Calu3 (cell line): Measurements from ENCODE around the gene AGPAT3. TPM values are rescaled to one million over a fixed set of nuclear protein-coding genes. Genes with fewer than 3 reads are reported as not detected.

Experiments used
- BruUV-seq: library from RNA; stranded (reverse); fragments of 400-500 nt; replicated peaks from 2 replicates; lab custom pipeline; 2021; lab: Mats Ljungman, UMichigan
- CTCF ChIA-PET: fragments of 300-600 bp; sonication (Branson Sonifier 250); formaldehyde crosslinking; loops from one replicate; lab custom pipeline; 2022; ENCODE audit warnings: antibody characterized with exemption; lab: Charles Lee
- DNase-seq: peaks from one replicate; pipeline ENCODE4 v3.0.0; 2022
- H3K27ac Mint-ChIP-seq: one replicate; pipeline ENCODE4 v1.8.0; 2022; ENCODE audit warnings: mixed read lengths; ENCODE audit not compliant: unreplicated experiment
- H3K27me3 Mint-ChIP-seq: one replicate; pipeline ENCODE4 v1.8.0; 2022; ENCODE audit warnings: mixed read lengths; ENCODE audit not compliant: unreplicated experiment
- H3K36me3 Mint-ChIP-seq: one replicate; pipeline ENCODE4 v1.8.0; 2022; ENCODE audit warnings: mild to moderate bottlenecking, moderate library complexity, mixed read lengths; ENCODE audit not compliant: insufficient read depth, unreplicated experiment
- H3K4me1 Mint-ChIP-seq: one replicate; pipeline ENCODE4 v1.8.0; 2022; ENCODE audit warnings: mild to moderate bottlenecking, low read depth, mixed read lengths; ENCODE audit not compliant: unreplicated experiment
- H3K4me3 Mint-ChIP-seq: one replicate; pipeline ENCODE4 v1.8.0; 2022; ENCODE audit warnings: mild to moderate bottlenecking, low read depth, moderate library complexity, mixed read lengths; ENCODE audit not compliant: unreplicated experiment
- H3K9me3 Mint-ChIP-seq: one replicate; pipeline ENCODE4 v1.8.0; 2022; ENCODE audit warnings: low read depth, mixed read lengths; ENCODE audit not compliant: unreplicated experiment
- intact Hi-C: fragments of 100-400 bp; cut with micrococcal nuclease; formaldehyde crosslinking; loops from one replicate; pipeline ENCODE4 v1.10.0; 2022; ENCODE audit not compliant: unreplicated experiment
- total RNA-seq: library from RNA; stranded (reverse); gene quantifications from 2 replicates; pipeline ENCODE4 v1.2.3, GENCODE V29; 2022
- TF ChIP-seq, protein P1 (sequence below): fragments of 200-600 bp; IDR thresholded peaks from one replicate; pipeline ENCODE4 v1.8.0; 2022; ENCODE audit warnings: antibody characterized with exemption; ENCODE audit not compliant: unreplicated experiment

Gene AGPAT3
- total RNA-seq, 1 experiment from 2014 or later = 61.2 TPM

DNA sequence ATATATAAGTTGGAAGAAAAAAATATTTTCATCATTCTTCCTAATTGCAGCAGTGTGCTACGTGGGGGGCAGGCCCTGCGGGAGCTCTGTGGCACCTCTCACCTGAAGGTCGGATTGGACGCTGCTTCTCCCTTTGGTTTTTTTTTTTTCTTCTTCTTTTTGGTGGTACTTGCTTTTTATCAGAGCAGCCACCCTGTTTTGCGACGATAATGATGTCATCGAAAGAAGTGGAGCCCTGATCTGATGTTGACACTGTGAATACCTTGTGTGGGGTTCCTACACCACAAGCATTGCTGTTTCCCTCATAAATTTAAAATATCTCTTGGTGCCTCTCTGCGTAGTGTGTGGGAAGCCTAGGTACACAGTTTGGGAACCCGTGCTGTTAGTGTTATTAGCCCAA is 152.6 kb downstream of the AGPAT3 start:
- Mint-ChIP-seq H3K4me3 (no peak overlapping the region), H3K4me1 (no peaks in the 10 kb centered on the region), H3K9me3 (no peaks in the 10 kb centered on the region), H3K27me3 (no peaks in the 10 kb centered on the region), H3K27ac (no peak overlapping the region), H3K36me3 (peaks cover 14% of the 10 kb centered on the region)
- no TSS peak for BruUV-seq
- CTCF ChIA-PET = no interaction called here
- no peak for DNase-seq
- TF ChIP-seq, protein P1, sequence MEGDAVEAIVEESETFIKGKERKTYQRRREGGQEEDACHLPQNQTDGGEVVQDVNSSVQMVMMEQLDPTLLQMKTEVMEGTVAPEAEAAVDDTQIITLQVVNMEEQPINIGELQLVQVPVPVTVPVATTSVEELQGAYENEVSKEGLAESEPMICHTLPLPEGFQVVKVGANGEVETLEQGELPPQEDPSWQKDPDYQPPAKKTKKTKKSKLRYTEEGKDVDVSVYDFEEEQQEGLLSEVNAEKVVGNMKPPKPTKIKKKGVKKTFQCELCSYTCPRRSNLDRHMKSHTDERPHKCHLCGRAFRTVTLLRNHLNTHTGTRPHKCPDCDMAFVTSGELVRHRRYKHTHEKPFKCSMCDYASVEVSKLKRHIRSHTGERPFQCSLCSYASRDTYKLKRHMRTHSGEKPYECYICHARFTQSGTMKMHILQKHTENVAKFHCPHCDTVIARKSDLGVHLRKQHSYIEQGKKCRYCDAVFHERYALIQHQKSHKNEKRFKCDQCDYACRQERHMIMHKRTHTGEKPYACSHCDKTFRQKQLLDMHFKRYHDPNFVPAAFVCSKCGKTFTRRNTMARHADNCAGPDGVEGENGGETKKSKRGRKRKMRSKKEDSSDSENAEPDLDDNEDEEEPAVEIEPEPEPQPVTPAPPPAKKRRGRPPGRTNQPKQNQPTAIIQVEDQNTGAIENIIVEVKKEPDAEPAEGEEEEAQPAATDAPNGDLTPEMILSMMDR = no peak
- intact Hi-C loops = no loop called here

DNA sequence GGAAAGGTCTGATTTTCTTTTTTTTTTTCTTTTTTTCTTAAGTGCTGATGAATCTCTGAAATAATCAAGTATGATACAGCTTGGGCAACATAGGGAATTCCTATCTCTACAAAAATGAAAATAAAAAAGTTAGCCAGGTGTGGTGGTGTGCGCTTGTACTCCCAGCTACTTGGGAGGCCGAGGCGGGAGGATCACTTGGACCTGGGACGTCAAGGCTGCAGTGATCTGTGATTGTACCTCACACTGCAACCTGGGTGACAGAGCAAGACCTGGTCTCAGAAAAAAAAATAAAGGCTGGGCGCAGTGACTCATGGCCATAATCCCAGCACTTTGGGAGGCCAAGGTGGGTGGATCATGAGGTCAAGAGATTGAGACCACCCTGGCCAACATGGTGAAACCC is 153.1 kb downstream of the AGPAT3 start:
- no peaks in the 10 kb centered on the region for H3K9me3 Mint-ChIP-seq
- no peak overlapping the region for H3K4me3 Mint-ChIP-seq
- H3K27ac Mint-ChIP-seq = no peak overlapping the region
- no peaks in the 10 kb centered on the region for H3K4me1 Mint-ChIP-seq
- intact Hi-C loops = no loop called here
- H3K27me3 Mint-ChIP-seq = no peaks in the 10 kb centered on the region
- no peak for DNase-seq
- TF ChIP-seq, protein P1 = no peak
- CTCF ChIA-PET = no interaction called here
- BruUV-seq = no TSS peak
- H3K36me3 Mint-ChIP-seq = peaks cover 8% of the 10 kb centered on the region

DNA sequence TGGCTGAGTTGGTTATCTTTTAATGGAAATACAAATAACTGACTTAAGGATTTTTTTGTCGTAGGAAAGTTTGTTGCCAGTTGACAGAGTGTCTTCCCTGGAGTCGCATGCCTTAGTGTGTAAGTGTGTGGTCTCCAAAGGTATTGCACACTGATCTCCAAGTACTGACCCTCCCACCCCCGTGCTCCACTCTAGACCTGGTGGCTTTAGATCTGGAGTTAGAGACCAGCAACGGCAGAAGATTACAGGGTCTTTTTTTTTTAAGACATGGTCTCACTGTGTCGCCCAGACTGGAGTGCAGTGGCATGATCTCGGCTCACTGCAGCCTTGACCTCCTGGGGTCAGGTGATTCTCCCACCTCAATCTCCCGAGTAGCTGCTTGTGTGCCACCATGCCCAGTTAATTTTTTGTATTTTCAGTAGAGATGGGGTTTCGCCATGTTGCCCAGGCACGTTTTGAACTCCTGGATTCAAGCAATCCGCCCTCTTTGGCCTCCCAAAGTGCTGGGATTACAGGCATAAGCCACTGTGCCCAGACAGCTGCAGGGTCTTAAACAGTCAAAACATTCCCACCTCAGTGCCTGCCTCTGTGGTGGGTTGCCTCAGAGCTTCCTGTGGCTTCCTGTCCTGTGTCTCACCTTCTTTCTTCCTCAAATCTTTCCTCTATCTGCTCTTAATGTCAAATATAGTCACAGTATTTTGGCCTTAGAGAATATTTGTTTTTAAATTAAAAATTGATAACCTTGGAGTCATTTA is 154.0 kb downstream of the AGPAT3 start:
- no peak for DNase-seq
- Mint-ChIP-seq H3K4me1 (no peaks in the 10 kb centered on the region), H3K4me3 (no peak overlapping the region), H3K9me3 (no peaks in the 10 kb centered on the region), H3K36me3 (peaks cover 4% of the 10 kb centered on the region), H3K27me3 (no peaks in the 10 kb centered on the region), H3K27ac (no peak overlapping the region)
- intact Hi-C loops = no loop called here
- CTCF ChIA-PET = interaction anchor here (0.6 kb wide), 1 partner anchor 13 kb away, joined by 3 read pairs; no protein-coding TSS in a partner anchor
- TF ChIP-seq, protein P1 = no peak
- no TSS peak for BruUV-seq

DNA sequence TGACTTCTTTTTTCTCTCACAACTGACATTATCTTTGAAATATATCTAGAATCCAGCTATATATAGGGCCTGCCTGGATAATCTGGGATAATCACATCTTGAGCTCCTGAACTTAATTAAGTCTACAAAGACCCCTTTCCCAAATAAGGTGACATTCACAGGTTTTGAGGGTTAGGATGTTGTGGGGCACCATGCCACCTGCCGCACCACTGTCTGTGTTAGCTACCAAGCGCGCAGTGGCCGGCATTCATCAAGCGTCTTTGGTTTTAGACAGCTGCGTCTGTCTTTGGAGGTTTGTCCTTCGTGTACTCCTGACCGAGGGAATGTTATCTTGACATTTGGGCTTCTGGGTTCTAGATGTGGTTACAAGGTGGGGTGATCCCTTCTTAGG is 154.5 kb downstream of the AGPAT3 start:
- CTCF ChIA-PET = interaction anchor here (0.6 kb wide), 1 partner anchor 12 kb away, joined by 3 read pairs; no protein-coding TSS in a partner anchor
- H3K4me1 Mint-ChIP-seq = no peaks in the 10 kb centered on the region
- intact Hi-C loops = no loop called here
- no peaks in the 10 kb centered on the region for H3K27me3 Mint-ChIP-seq
- no peaks in the 10 kb centered on the region for H3K36me3 Mint-ChIP-seq
- H3K9me3 Mint-ChIP-seq = no peaks in the 10 kb centered on the region
- no peak for DNase-seq
- H3K4me3 Mint-ChIP-seq = no peak overlapping the region
- TF ChIP-seq, protein P1 = no peak
- BruUV-seq = no TSS peak
- no peak overlapping the region for H3K27ac Mint-ChIP-seq
